Activated CD8-positive, alpha-beta memory T cell treated with anti-CD3 and anti-CD28 coated beads for 1 hour (primary cell): ENCODE measurements around the gene TCEAL5.
"Not testable (repeated sequence)": the region's sequence is repeated elsewhere in the genome, so short reads cannot be mapped to it uniquely, and the experiment has no call there.

Source experiments
- DNase-seq, 2 donors: peaks; one replicate each; pipeline ENCODE4 v3.0.0-alpha.2; 2020; ENCODE audit warnings: low read depth in 1 of 2; ENCODE audit errors: extremely low read depth in 1 of 2

The TCEAL5 gene

DNA sequence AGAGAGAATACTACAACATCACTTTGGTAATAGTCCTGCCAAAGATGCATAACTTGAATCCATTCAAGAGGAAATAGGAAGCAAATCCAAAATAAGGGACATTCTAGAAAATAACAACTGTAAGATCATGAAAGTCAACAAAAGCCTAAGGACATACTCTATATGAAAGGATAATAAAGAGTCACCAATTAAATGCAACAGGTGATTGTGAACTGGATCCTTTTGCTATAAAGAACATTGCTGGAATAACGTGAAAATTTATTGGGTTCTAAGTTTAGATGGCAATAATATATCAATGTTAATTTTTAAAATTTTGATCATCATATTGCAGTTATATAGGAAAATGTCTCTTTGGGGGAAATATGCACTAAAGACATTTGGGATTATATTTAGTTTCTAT is 41.7 kb downstream of the TCEAL5 start:
- DNase-seq: no peak

DNA sequence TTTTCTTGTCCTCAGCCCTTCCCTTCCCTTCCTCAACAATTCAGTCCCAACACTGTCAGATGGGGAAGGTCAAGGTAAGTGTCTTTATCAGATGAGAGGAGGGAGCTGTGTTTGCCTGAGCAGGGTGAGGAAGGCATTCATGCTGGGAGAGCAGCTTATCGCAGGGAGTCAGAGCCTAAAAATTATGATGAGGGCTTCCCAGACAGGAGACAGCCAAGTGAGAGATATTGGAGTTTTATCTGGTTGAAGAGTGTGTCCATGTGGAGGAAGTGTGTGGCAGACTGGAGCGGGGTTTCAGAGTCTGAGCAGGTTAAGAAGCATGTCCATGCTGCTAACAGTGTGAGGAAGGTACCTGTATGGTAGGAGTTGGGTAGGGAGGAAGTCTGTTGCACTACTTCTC is 43.3 kb downstream of the TCEAL5 start:
- no peak for DNase-seq

DNA sequence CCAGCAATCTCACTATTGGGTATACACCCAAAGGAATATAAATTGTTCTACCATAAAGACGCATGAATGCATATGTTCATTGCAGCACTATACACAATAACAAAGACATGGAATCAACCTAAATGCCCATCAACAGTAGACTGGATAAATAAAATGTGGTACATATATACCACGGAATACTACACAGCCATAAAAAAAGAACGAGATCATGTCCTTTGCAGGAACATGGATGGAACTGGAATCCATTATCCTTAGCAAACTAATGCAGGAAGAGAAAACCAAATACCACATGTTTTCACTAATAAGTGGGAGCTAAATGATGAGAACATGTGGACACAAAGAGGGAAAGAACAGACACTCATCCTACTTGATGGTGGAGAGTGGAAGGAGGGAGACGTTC is 50.6 kb downstream of the TCEAL5 start:
- not testable (repeated sequence) for DNase-seq
